ENCODE measurements around the gene NMUR1.

DNA sequence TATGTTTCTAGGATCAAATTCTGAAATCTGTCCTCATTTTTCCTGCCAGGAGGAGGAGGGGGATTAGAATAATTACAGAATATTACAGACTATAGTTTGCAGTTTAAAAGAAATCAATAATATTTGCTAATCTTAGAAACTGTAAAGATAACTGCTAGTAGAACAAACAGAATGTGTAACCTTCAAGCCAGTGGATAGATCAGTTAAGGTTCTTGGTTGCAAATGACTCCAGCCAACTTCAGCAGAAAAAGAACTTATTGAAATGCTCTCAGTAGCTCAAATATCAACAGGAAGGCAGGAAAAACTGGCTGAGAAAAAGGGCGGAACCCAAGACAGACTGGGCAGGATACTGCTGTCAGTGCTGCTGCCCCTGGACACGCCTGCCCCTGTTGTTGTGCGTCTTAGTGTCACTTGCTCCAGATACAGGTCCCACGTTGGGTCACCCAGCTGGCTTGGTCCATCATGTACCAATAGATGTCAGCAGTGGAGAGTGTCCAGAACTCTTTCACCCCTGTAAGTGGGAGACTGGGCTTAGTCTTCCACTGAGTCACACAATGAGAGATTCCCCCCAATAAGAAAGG is 10.2 kb downstream of the NMUR1 start:
- TF ChIP-seq, protein P1, sequence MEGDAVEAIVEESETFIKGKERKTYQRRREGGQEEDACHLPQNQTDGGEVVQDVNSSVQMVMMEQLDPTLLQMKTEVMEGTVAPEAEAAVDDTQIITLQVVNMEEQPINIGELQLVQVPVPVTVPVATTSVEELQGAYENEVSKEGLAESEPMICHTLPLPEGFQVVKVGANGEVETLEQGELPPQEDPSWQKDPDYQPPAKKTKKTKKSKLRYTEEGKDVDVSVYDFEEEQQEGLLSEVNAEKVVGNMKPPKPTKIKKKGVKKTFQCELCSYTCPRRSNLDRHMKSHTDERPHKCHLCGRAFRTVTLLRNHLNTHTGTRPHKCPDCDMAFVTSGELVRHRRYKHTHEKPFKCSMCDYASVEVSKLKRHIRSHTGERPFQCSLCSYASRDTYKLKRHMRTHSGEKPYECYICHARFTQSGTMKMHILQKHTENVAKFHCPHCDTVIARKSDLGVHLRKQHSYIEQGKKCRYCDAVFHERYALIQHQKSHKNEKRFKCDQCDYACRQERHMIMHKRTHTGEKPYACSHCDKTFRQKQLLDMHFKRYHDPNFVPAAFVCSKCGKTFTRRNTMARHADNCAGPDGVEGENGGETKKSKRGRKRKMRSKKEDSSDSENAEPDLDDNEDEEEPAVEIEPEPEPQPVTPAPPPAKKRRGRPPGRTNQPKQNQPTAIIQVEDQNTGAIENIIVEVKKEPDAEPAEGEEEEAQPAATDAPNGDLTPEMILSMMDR (IDR thresholded peaks at IDR 0.05; ENCODE audit: insufficient read depth, low read depth, low read length), result no peak
- TF ChIP-seq EZH2 (IDR thresholded peaks at IDR 0.05; ENCODE audit: insufficient read depth, low read length), result no peak
